Uterus (tissue), 2 donors: ENCODE results near the gene ACTL8.

Experiments used
- POLR2A ChIP-seq, 2 donors: fragments of 450-650 bp; IDR thresholded peaks; one replicate each; pipeline ENCODE4 v1.6.1; 2016; ENCODE audit warnings: antibody characterized with exemption in 2 of 2, mild to moderate bottlenecking in 1 of 2, moderate library complexity in 1 of 2
- TF ChIP-seq, protein P1 (sequence below), 4 experiments: fragments of 200-600 bp in 2 of 4; fragments of 450-650 bp in 2 of 4; sonication (generic) in 2 of 4; IDR thresholded peaks; one replicate each; pipeline ENCODE4 v1.5.1; 2016 to 2019; ENCODE audit warnings: antibody characterized with exemption in 4 of 4, mild to moderate bottlenecking in 2 of 4, moderate library complexity in 1 of 4

DNA sequence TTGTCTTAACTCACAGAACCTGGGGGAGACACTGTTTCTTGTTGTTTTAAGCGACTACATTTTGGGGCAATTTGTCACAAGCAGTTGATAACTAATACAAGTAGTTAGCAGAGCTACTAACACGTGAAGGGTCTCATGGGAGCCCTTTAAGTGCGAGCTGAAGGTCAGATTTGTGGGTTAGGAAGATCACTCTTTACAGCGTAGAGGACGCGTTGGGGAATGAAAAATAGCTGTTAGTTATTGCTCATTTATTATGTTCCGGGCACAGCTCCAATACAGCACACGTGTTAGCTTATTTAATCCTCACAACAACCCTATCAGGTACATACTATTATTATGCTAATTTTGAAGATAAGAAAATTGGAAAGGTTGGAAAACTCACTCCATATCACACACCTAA, 95.9 kb downstream of the ACTL8 start:
- TF ChIP-seq, protein P1, sequence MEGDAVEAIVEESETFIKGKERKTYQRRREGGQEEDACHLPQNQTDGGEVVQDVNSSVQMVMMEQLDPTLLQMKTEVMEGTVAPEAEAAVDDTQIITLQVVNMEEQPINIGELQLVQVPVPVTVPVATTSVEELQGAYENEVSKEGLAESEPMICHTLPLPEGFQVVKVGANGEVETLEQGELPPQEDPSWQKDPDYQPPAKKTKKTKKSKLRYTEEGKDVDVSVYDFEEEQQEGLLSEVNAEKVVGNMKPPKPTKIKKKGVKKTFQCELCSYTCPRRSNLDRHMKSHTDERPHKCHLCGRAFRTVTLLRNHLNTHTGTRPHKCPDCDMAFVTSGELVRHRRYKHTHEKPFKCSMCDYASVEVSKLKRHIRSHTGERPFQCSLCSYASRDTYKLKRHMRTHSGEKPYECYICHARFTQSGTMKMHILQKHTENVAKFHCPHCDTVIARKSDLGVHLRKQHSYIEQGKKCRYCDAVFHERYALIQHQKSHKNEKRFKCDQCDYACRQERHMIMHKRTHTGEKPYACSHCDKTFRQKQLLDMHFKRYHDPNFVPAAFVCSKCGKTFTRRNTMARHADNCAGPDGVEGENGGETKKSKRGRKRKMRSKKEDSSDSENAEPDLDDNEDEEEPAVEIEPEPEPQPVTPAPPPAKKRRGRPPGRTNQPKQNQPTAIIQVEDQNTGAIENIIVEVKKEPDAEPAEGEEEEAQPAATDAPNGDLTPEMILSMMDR (IDR thresholded peaks at IDR 0.05), result no peak
- no peak for TF ChIP-seq POLR2A (IDR thresholded peaks at IDR 0.05)
